ENCODE results near the gene DTNBP1. TPM values are rescaled to one million over a fixed set of nuclear protein-coding genes. Genes with fewer than 3 reads are reported as not detected.

Gene DTNBP1
- total and polyA plus RNA-seq, 2 of the 4 experiments (the other 2 are of a cell fraction): 4.8 to 18.7 TPM

DNA sequence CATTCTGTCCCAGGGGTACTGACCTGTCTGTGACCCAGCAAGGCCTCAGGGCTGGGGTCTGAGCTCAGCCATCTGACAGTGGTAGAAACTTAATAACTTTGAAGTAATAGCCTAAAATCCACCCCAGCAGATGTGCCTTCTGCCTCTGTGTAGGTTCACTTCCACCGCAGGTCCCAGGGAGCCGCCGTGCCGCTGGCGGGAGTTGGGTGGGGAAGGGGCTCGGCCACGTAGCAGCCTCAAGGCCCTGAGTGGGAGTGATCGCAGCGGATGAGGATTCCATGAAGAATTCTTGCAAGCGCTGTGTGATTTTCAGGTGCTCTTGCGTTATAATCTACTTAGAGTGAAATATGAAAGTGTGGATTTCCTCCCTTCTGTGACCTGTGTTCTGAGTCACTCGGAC is 163.7 kb downstream of the DTNBP1 start:
- ChIA-PET POLR2A (ENCODE audit: unreplicated experiment) (no interaction called here), CTCF (no interaction called here)
- dilution Hi-C loops (cut with HindIII; ENCODE audit: low sequenced_read_pairs, unreplicated experiment): no loop called here
- BruUV-seq (replicated peaks): no TSS peak
- Histone ChIP-seq H2BK120ac (ENCODE audit: low read depth, low read length) (no peak overlapping the region), H3K18ac (ENCODE audit: low read depth, low read length) (no peak overlapping the region), H2BK20ac (ENCODE audit: low read depth, low read length) (no peak overlapping the region), H3K9me1 (ENCODE audit: insufficient read depth, low read length) (peaks cover 22% of the 10 kb centered on the region), H3K4me3 (ENCODE audit: insufficient read depth, low read depth, low read length) (no peak overlapping the region), H4K91ac (ENCODE audit: insufficient read depth, low read depth, low read length) (no peak overlapping the region), H3K9ac (ENCODE audit: low read depth, low read length) (no peak overlapping the region), H4K8ac (ENCODE audit: low read depth in 2 of 2, low read length in 2 of 2) (no peak overlapping the region), H2BK5ac (ENCODE audit: low read depth, low read length, poor library complexity, severe bottlenecking) (no peak overlapping the region), H3K14ac (replicated peaks; ENCODE audit: low read depth, low read length) (no peak overlapping the region), H4K20me1 (ENCODE audit: insufficient read depth, low read length) (peaks cover 78% of the 10 kb centered on the region), H2AK5ac (ENCODE audit: low read depth, low read length) (no peak overlapping the region), H4K5ac (ENCODE audit: low read depth, low read length) (no peak overlapping the region), H3K4me1 (ENCODE audit: control insufficient read depth, insufficient read depth, low read length) (peaks cover 18% of the 10 kb centered on the region), H3K56ac (ENCODE audit: extremely low read depth, insufficient read depth, low read length) (no peak overlapping the region), H3K23ac (ENCODE audit: low read depth, low read length) (no peak overlapping the region), H2AK9ac (replicated peaks; ENCODE audit: low read depth, low read length, poor library complexity) (no peak overlapping the region), H3K79me1 (ENCODE audit: low read depth in 1 of 2, low read length in 2 of 2) (peaks cover 20 to 69% of the 10 kb centered on the region in 2 experiments; a peak in 3 of 4 replicates), H3K36me3 (ENCODE audit: control insufficient read depth, insufficient read depth, low read length) (peaks cover 48% of the 10 kb centered on the region), H2BK15ac (ENCODE audit: low read depth, low read length) (no peak overlapping the region), H2AFZ (replicated peaks; ENCODE audit: low read length, poor library complexity) (no peak overlapping the region), H3K9me3 (ENCODE audit: control insufficient read depth, insufficient read depth, low read length) (no peaks in the 10 kb centered on the region), H3K4ac (ENCODE audit: low read depth, low read length) (no peak overlapping the region), H3K27ac (ENCODE audit: insufficient read depth, low read length) (no peak overlapping the region), H3K27me3 (ENCODE audit: control insufficient read depth, insufficient read depth, low read length) (no peaks in the 10 kb centered on the region), H3K4me2 (ENCODE audit: low read depth, low read length) (no peak overlapping the region)
- TF ChIP-seq, protein P1, sequence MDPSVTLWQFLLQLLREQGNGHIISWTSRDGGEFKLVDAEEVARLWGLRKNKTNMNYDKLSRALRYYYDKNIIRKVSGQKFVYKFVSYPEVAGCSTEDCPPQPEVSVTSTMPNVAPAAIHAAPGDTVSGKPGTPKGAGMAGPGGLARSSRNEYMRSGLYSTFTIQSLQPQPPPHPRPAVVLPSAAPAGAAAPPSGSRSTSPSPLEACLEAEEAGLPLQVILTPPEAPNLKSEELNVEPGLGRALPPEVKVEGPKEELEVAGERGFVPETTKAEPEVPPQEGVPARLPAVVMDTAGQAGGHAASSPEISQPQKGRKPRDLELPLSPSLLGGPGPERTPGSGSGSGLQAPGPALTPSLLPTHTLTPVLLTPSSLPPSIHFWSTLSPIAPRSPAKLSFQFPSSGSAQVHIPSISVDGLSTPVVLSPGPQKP (IDR thresholded peaks at IDR 0.05; ENCODE audit: borderline replicate concordance, low read depth, low read length): no peak
- TF ChIP-seq MAFK (IDR thresholded peaks at IDR 0.05; ENCODE audit: low read depth, low read length): no peak
- TF ChIP-seq, protein P2, sequence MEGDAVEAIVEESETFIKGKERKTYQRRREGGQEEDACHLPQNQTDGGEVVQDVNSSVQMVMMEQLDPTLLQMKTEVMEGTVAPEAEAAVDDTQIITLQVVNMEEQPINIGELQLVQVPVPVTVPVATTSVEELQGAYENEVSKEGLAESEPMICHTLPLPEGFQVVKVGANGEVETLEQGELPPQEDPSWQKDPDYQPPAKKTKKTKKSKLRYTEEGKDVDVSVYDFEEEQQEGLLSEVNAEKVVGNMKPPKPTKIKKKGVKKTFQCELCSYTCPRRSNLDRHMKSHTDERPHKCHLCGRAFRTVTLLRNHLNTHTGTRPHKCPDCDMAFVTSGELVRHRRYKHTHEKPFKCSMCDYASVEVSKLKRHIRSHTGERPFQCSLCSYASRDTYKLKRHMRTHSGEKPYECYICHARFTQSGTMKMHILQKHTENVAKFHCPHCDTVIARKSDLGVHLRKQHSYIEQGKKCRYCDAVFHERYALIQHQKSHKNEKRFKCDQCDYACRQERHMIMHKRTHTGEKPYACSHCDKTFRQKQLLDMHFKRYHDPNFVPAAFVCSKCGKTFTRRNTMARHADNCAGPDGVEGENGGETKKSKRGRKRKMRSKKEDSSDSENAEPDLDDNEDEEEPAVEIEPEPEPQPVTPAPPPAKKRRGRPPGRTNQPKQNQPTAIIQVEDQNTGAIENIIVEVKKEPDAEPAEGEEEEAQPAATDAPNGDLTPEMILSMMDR (conservative IDR thresholded peaks at IDR 0.05; ENCODE audit: low read depth, low read length): no peak
- TF ChIP-seq, protein P3, sequence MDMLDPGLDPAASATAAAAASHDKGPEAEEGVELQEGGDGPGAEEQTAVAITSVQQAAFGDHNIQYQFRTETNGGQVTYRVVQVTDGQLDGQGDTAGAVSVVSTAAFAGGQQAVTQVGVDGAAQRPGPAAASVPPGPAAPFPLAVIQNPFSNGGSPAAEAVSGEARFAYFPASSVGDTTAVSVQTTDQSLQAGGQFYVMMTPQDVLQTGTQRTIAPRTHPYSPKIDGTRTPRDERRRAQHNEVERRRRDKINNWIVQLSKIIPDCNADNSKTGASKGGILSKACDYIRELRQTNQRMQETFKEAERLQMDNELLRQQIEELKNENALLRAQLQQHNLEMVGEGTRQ (IDR thresholded peaks at IDR 0.05; ENCODE audit: low read depth, low read length): no peak
- TF ChIP-seq RAD21 (IDR thresholded peaks at IDR 0.05; ENCODE audit: low read length): no peak
- no peak for TF ChIP-seq NFE2L2 (IDR thresholded peaks at IDR 0.05; ENCODE audit: low read depth, low read length)
- no peak for TF ChIP-seq BHLHE40 (IDR thresholded peaks at IDR 0.05; ENCODE audit: low read depth, low read length)
- no peak for TF ChIP-seq CEBPB (IDR thresholded peaks at IDR 0.05; ENCODE audit: low read depth, low read length)
- TF ChIP-seq POLR2A (IDR thresholded peaks at IDR 0.05; ENCODE audit: low read depth, low read length): no peak
- TF ChIP-seq CHD1 (IDR thresholded peaks at IDR 0.05; ENCODE audit: low read depth, low read length): no peak
- TF ChIP-seq MAZ (IDR thresholded peaks at IDR 0.05; ENCODE audit: borderline replicate concordance, low read depth, low read length): no peak
- no peak for TF ChIP-seq SMC3 (IDR thresholded peaks at IDR 0.05; ENCODE audit: low read depth, low read length)
- TF ChIP-seq FOS (IDR thresholded peaks at IDR 0.05; ENCODE audit: low read depth, low read length): no peak
- TF ChIP-seq RFX5 (IDR thresholded peaks at IDR 0.05; ENCODE audit: low read depth, low read length): no peak
- TF ChIP-seq RCOR1 (IDR thresholded peaks at IDR 0.05; ENCODE audit: insufficient replicate concordance, low read length): no peak
- TF ChIP-seq MXI1 (IDR thresholded peaks at IDR 0.05; ENCODE audit: borderline replicate concordance, low read depth, low read length): no peak
- in situ Hi-C loops (cut with MboI; ENCODE audit: low sequenced_read_pairs): no loop called here
- intact Hi-C loops (cut with micrococcal nuclease): loop anchor here (10.0 kb wide), 1 partner anchor 1374 kb away; no protein-coding TSS in a partner anchor
- ATAC-seq (ENCODE audit: low read depth) (no peak), DNase-seq (no peak)
- WGBS, 2 experiments (ENCODE audit: extremely low coverage in 2 of 2, insufficient read length in 1 of 2): 96% methylated on average over 9 of the region's 12 CpGs; no CpG with 5 or more reads in 1 of the 2 experiments
